Measurements from ENCODE around the gene NCOR2.

Gene NCOR2

GRCh38 chr12:124524231-124524925 is 43.0 kb downstream of the NCOR2 start:
- DNase-seq = no peak

GRCh38 chr12:124523071-124523470 is 44.3 kb downstream of the NCOR2 start:
- DNase-seq = no peak

- no peak for DNase-seq
Measured at GRCh38 chr12:124520907-124521306, 46.5 kb downstream of the NCOR2 start.

- no peak for DNase-seq
Measured at GRCh38 chr12:124520265-124520701, 47.1 kb downstream of the NCOR2 start.

GRCh38 chr12:124519746-124520145 is 47.7 kb downstream of the NCOR2 start:
- DNase-seq = no peak

- no peak for DNase-seq
Measured at GRCh38 chr12:124518051-124518932, 49.1 kb downstream of the NCOR2 start.

Measured in CD4-positive, alpha-beta T cell treated with Interleukin-15 for 1 hour (primary cell).